ENCODE results near the gene CLIC5.

DNA sequence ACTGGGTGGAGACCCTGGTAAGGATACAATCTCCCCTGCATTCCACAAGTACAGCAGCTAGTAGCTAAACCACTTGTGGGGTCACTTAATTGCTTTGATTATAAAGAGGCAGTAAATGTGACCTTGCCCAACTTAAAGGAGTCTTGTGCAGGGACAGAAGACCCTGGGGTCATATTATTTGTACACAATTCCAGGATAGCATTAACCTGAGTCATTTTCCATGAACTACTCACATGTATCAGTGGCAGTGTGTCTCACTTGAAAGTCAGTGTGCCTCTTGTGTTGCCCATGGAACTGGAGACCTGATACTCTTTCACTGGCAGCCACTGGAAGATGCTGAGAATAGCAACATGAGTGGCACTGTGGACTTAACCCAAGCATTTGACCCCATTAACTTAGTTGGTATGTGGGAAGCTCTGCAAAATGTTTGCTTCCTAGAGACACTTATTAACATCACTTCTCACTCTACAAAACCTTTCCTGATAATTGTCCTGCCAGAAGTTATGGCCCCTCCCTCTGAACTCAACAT, 28.9 kb downstream of the CLIC5 start:
- TF ChIP-seq FOXM1 (IDR thresholded peaks at IDR 0.05; ENCODE audit: borderline replicate concordance, low read depth): no peak
- TF ChIP-seq, protein P1, sequence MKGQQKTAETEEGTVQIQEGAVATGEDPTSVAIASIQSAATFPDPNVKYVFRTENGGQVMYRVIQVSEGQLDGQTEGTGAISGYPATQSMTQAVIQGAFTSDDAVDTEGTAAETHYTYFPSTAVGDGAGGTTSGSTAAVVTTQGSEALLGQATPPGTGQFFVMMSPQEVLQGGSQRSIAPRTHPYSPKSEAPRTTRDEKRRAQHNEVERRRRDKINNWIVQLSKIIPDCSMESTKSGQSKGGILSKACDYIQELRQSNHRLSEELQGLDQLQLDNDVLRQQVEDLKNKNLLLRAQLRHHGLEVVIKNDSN (IDR thresholded peaks at IDR 0.05): no peak
- TF ChIP-seq EP300 (IDR thresholded peaks at IDR 0.05; ENCODE audit: borderline replicate concordance): no peak
- TF ChIP-seq YY1 (IDR thresholded peaks at IDR 0.05; ENCODE audit: low read depth): no peak
- TF ChIP-seq, protein P2, sequence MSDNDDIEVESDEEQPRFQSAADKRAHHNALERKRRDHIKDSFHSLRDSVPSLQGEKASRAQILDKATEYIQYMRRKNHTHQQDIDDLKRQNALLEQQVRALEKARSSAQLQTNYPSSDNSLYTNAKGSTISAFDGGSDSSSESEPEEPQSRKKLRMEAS (IDR thresholded peaks at IDR 0.05): no peak
- no peak for TF ChIP-seq RAD21 (IDR thresholded peaks at IDR 0.05; ENCODE audit: low read depth)
- no peak for TF ChIP-seq NFIC (IDR thresholded peaks at IDR 0.05)
- TF ChIP-seq, protein P3, sequence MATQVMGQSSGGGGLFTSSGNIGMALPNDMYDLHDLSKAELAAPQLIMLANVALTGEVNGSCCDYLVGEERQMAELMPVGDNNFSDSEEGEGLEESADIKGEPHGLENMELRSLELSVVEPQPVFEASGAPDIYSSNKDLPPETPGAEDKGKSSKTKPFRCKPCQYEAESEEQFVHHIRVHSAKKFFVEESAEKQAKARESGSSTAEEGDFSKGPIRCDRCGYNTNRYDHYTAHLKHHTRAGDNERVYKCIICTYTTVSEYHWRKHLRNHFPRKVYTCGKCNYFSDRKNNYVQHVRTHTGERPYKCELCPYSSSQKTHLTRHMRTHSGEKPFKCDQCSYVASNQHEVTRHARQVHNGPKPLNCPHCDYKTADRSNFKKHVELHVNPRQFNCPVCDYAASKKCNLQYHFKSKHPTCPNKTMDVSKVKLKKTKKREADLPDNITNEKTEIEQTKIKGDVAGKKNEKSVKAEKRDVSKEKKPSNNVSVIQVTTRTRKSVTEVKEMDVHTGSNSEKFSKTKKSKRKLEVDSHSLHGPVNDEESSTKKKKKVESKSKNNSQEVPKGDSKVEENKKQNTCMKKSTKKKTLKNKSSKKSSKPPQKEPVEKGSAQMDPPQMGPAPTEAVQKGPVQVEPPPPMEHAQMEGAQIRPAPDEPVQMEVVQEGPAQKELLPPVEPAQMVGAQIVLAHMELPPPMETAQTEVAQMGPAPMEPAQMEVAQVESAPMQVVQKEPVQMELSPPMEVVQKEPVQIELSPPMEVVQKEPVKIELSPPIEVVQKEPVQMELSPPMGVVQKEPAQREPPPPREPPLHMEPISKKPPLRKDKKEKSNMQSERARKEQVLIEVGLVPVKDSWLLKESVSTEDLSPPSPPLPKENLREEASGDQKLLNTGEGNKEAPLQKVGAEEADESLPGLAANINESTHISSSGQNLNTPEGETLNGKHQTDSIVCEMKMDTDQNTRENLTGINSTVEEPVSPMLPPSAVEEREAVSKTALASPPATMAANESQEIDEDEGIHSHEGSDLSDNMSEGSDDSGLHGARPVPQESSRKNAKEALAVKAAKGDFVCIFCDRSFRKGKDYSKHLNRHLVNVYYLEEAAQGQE (IDR thresholded peaks at IDR 0.05; ENCODE audit: low read depth): no peak
- TF ChIP-seq CEBPB (IDR thresholded peaks at IDR 0.05): no peak
- no peak for TF ChIP-seq ZBTB7A (IDR thresholded peaks at IDR 0.05; ENCODE audit: low read depth)
- TF ChIP-seq CREB1 (IDR thresholded peaks at IDR 0.05; ENCODE audit: low read depth): no peak
